HL-60 (cell line): ENCODE measurements around the gene KRTAP10-8.

Experiments used
- DNase-seq, 2 experiments: peaks; one replicate each; pipeline ENCODE4 v3.0.0-alpha.2; 2010 to 2020; ENCODE audit warnings: low read depth in 1 of 2, low spot score in 1 of 2
- H3K27ac ChIP-seq: fragments of 250-450 bp; sonication (Bioruptor Pico); replicated peaks from 2 replicates; pipeline ENCODE4 v1.5.1; 2020; ENCODE audit warnings: mild to moderate bottlenecking, moderate library complexity
- H3K27me3 ChIP-seq: fragments of 250-450 bp; sonication (Bioruptor Pico); 2 replicates; pipeline ENCODE4 v1.5.1; 2021; ENCODE audit warnings: mild to moderate bottlenecking, moderate library complexity; ENCODE audit not compliant: insufficient read depth, poor library complexity, severe bottlenecking
- H3K4me3 ChIP-seq: replicated peaks from 2 replicates; pipeline ENCODE4 v1.5.1; 2011; ENCODE audit warnings: mild to moderate bottlenecking, control low read depth, low read length; ENCODE audit not compliant: insufficient read depth
- GABPA ChIP-seq: IDR thresholded peaks from 2 replicates; pipeline ENCODE4 v1.6.1; 2012; ENCODE audit warnings: low read depth
- POLR2AphosphoS5 ChIP-seq: IDR thresholded peaks from 2 replicates; pipeline ENCODE4 v1.6.1; 2012; ENCODE audit warnings: low read depth
- SPI1 ChIP-seq: IDR thresholded peaks from 2 replicates; pipeline ENCODE4 v1.6.1; 2012; ENCODE audit warnings: low read depth, mild to moderate bottlenecking, borderline replicate concordance
- TF ChIP-seq, protein P1 (sequence below): IDR thresholded peaks from 2 replicates; pipeline ENCODE4 v1.6.1; 2012; ENCODE audit warnings: low read depth; ENCODE audit not compliant: insufficient replicate concordance
- TF ChIP-seq, protein P2 (sequence below): IDR thresholded peaks from one replicate; pipeline ENCODE4 v1.5.1; 2011; ENCODE audit warnings: low read length, control low read depth, inconsistent platforms; ENCODE audit not compliant: insufficient read depth

The KRTAP10-8 gene

DNA sequence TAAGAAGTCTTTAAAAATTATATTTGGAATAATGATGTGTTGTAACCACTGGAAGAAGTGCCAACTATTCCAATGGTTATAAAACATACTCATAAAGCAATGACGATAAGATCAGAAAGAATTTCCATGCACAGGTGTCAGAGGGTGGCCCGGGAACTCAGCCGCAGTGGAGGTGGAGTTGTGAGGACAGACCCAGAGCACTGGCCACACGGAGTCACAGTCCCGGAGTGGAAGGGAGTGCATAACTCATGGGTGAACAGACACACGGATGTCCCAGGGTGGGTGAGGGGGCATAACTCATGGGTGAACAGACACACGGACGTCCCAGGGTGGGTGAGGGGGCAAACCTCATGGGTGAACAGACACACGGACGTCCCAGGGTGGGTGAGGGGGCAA, 35.9 kb upstream of the KRTAP10-8 start:
- TF ChIP-seq, protein P1, sequence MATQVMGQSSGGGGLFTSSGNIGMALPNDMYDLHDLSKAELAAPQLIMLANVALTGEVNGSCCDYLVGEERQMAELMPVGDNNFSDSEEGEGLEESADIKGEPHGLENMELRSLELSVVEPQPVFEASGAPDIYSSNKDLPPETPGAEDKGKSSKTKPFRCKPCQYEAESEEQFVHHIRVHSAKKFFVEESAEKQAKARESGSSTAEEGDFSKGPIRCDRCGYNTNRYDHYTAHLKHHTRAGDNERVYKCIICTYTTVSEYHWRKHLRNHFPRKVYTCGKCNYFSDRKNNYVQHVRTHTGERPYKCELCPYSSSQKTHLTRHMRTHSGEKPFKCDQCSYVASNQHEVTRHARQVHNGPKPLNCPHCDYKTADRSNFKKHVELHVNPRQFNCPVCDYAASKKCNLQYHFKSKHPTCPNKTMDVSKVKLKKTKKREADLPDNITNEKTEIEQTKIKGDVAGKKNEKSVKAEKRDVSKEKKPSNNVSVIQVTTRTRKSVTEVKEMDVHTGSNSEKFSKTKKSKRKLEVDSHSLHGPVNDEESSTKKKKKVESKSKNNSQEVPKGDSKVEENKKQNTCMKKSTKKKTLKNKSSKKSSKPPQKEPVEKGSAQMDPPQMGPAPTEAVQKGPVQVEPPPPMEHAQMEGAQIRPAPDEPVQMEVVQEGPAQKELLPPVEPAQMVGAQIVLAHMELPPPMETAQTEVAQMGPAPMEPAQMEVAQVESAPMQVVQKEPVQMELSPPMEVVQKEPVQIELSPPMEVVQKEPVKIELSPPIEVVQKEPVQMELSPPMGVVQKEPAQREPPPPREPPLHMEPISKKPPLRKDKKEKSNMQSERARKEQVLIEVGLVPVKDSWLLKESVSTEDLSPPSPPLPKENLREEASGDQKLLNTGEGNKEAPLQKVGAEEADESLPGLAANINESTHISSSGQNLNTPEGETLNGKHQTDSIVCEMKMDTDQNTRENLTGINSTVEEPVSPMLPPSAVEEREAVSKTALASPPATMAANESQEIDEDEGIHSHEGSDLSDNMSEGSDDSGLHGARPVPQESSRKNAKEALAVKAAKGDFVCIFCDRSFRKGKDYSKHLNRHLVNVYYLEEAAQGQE: no peak
- TF ChIP-seq GABPA (no peak), POLR2AphosphoS5 (no peak), SPI1 (no peak)
- TF ChIP-seq, protein P2, sequence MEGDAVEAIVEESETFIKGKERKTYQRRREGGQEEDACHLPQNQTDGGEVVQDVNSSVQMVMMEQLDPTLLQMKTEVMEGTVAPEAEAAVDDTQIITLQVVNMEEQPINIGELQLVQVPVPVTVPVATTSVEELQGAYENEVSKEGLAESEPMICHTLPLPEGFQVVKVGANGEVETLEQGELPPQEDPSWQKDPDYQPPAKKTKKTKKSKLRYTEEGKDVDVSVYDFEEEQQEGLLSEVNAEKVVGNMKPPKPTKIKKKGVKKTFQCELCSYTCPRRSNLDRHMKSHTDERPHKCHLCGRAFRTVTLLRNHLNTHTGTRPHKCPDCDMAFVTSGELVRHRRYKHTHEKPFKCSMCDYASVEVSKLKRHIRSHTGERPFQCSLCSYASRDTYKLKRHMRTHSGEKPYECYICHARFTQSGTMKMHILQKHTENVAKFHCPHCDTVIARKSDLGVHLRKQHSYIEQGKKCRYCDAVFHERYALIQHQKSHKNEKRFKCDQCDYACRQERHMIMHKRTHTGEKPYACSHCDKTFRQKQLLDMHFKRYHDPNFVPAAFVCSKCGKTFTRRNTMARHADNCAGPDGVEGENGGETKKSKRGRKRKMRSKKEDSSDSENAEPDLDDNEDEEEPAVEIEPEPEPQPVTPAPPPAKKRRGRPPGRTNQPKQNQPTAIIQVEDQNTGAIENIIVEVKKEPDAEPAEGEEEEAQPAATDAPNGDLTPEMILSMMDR: no peak
- Histone ChIP-seq H3K4me3 (no peak overlapping the region), H3K27ac (no peak overlapping the region), H3K27me3 (no peaks in the 10 kb centered on the region)
- no peak for DNase-seq

DNA sequence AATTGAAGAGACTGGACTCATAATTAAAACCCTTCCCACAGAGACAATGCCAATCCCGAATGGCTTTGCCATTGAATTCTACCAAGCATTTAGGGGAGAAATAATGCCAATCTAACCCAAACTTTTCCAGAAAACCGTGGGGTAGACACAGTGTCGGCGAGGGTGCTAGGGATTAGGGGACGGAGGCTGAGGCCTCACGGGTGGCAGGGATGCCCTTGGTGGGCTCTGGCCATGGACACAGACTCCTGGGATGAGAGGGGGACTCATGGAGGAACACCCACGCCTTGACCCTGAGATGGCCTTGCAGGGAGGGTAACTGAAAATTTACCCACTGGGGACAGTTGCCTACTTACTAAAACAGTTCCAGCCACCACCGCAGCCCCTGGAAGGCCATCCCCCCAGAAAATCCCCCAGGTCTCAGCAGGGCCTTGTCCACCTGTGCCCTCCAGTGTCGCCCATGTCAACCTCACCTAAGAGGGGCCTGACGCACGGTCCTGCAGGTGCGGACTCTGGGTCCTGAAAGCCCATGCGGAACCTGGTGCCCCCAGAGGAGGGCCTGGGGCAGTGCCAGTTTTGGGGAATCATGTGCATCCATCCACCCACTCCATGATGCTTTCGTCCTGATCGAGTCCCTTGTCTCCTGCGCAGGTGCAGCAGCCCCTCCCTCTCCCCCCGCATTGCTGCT, 33.4 kb upstream of the KRTAP10-8 start:
- Histone ChIP-seq H3K27me3 (no peaks in the 10 kb centered on the region), H3K27ac (no peak overlapping the region), H3K4me3 (no peak overlapping the region)
- TF ChIP-seq, protein P1: no peak
- no peak for TF ChIP-seq GABPA
- no peak for DNase-seq

DNA sequence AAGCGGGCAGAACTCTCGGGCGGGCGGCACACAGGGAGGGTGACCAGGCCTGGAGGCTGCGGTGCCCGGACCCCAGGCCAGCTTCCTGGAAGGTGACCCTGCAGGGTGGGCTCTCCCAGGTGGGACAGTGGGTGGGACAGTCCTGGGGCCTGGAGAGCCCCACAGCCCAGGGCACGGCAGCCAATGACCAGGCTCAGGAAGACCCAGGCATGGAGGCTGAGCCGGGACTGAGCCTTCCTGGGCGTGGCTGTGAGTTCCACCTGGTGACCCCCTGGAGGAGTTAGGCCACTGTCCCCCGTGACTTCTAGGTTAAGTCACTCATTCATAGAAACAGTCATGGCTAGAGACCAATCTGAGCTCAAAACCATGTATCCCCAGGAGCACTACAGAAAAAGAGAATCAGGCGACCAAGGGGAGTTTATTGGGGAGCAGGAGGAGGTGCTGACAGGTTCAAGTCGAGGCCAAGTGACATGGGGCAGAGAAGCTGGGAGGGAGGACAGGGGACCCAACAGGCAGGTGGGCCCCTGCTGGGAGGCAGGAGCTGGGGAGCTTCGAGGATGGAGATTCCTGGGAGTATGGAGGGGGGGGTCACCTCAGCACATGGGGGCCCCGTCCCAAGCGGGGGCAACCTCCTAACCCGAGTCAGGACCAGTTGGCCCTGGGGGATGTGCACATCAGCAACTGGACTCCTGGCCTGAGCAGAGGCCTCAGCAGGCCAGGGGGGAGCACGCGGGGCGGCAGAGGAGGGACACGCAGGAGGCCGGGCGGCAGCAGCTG, 32.6 kb upstream of the KRTAP10-8 start:
- H3K4me3 ChIP-seq: no peak overlapping the region
- H3K27me3 ChIP-seq: no peaks in the 10 kb centered on the region
- no peak for DNase-seq
- H3K27ac ChIP-seq: no peak overlapping the region
- TF ChIP-seq, protein P1: no peak
- no peak for TF ChIP-seq SPI1
- no peak for TF ChIP-seq POLR2AphosphoS5
- TF ChIP-seq GABPA: no peak
- TF ChIP-seq, protein P2: no peak
